Mesothelial cell of epicardium (in vitro differentiated cells): ENCODE data around the gene TSEN15. TPM values are rescaled to one million over a fixed set of nuclear protein-coding genes. Genes with fewer than 3 reads are reported as not detected.
A peak's percentile ranks its signal among the peaks of the same experiment; 100 is the strongest.

Experiments used
- DNase-seq, 2 experiments: peaks; one replicate each; pipeline ENCODE4 v3.0.0; 2021; ENCODE audit warnings: low spot score in 2 of 2; ENCODE audit not compliant: unreplicated experiment in 2 of 2
- H3K27ac Mint-ChIP-seq: 2 replicates; pipeline ENCODE4 v1.8.0; 2021; ENCODE audit warnings: mixed read lengths
- H3K27me3 Mint-ChIP-seq: 2 replicates; pipeline ENCODE4 v1.8.0; 2021; ENCODE audit warnings: low read depth, mixed read lengths
- H3K36me3 Mint-ChIP-seq: 2 replicates; pipeline ENCODE4 v1.8.0; 2021; ENCODE audit warnings: mixed read lengths
- H3K4me1 Mint-ChIP-seq: 2 replicates; pipeline ENCODE4 v1.8.0; 2021; ENCODE audit warnings: mixed read lengths
- H3K4me3 Mint-ChIP-seq: 2 replicates; pipeline ENCODE4 v1.8.0; 2021; ENCODE audit warnings: mild to moderate bottlenecking, moderate library complexity, mixed read lengths
- H3K9me3 Mint-ChIP-seq: 2 replicates; pipeline ENCODE4 v1.8.0; 2021; ENCODE audit warnings: mixed read lengths
- total RNA-seq: library from RNA; stranded (reverse); gene quantifications from 3 replicates; pipeline ENCODE4 v1.2.1, GENCODE V29; 2021
- TF ChIP-seq, protein P1 (sequence below): fragments of 200-600 bp; sonication (generic); IDR thresholded peaks from one replicate; pipeline ENCODE4 v1.5.0; 2021; ENCODE audit warnings: antibody characterized with exemption; ENCODE audit not compliant: unreplicated experiment

Gene TSEN15
- total RNA-seq = 28.7 to 32.8 TPM (median 31.4 TPM) in 3 replicates

DNA sequence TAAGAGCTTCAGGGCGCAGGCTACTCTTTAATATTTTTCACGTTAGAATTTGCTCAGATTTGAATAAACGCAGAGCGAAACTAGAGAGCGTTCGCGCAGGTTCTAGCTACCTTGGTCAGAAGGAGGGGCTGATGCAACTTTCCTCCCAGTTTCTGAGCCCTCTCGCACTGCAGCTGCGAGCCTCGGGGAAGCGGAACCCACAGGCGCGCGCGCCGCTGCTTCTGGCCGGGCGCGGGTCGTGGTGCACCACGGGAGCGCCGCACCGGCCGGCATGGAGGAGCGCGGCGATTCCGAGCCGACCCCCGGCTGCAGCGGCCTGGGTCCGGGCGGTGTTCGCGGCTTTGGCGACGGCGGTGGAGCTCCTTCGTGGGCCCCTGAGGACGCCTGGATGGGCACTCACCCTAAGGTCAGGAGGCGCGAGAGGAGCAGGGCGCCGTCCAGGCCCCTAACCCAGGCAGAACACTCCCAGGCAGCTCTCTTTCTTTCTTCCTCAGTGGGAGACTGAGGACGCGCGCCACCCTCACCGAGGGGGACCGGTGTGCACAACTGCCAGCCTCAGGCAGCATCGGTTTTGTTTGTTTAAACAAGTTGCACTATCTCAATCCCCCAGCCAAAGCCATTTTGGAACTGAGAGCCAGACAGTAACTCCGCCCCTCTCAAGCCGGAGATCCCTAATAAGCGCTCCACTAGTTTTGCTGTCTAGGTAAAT is at the start of gene TSEN15:
Gene TSEN15 (plus strand): TSS at position 246 of the 709 bp plus-strand sequence. CDS start 26 bp downstream, at position 272.
- peak; percentile 56 to 81 for DNase-seq
- H3K27me3 Mint-ChIP-seq = peaks cover 1% of the 10 kb centered on the region
- H3K4me3 Mint-ChIP-seq = peak within 1 kb of the TSS; percentile 99
- H3K9me3 Mint-ChIP-seq = no peaks in the 10 kb centered on the region
- peak within 1 kb of the TSS; percentile 99 for H3K27ac Mint-ChIP-seq
- H3K36me3 Mint-ChIP-seq = peaks cover 12% of the 10 kb centered on the region
- TF ChIP-seq, protein P1, sequence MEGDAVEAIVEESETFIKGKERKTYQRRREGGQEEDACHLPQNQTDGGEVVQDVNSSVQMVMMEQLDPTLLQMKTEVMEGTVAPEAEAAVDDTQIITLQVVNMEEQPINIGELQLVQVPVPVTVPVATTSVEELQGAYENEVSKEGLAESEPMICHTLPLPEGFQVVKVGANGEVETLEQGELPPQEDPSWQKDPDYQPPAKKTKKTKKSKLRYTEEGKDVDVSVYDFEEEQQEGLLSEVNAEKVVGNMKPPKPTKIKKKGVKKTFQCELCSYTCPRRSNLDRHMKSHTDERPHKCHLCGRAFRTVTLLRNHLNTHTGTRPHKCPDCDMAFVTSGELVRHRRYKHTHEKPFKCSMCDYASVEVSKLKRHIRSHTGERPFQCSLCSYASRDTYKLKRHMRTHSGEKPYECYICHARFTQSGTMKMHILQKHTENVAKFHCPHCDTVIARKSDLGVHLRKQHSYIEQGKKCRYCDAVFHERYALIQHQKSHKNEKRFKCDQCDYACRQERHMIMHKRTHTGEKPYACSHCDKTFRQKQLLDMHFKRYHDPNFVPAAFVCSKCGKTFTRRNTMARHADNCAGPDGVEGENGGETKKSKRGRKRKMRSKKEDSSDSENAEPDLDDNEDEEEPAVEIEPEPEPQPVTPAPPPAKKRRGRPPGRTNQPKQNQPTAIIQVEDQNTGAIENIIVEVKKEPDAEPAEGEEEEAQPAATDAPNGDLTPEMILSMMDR = no peak
- peaks cover 33% of the 10 kb centered on the region for H3K4me1 Mint-ChIP-seq

DNA sequence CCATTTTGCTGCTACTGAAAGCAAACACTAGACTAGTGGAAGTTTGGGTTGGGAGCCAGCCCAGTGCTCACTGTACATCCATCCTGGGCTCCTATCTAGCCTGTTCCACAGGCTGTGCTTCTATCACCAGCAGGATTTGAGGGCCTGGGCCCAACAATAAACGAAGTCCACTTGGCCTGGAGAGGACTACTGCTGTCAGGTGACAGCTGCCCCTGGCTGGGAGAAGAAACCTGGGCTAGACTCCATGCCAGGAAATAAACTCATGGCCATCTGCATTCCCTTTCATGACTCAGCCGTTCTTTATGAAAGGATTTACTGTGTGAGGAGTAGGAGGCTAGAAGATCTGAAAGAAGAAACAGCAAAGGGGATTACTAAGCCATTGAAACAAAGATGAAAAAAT is 49.5 kb upstream of the TSEN15 start:
- TF ChIP-seq, protein P1 = no peak
- peak overlapping the region; percentile 68 for H3K27ac Mint-ChIP-seq
- no peaks in the 10 kb centered on the region for H3K27me3 Mint-ChIP-seq
- peaks cover 14% of the 10 kb centered on the region for H3K4me1 Mint-ChIP-seq
- H3K36me3 Mint-ChIP-seq = peaks cover 2% of the 10 kb centered on the region
- no peak overlapping the region for H3K4me3 Mint-ChIP-seq
- no peak for DNase-seq
- peaks cover 5% of the 10 kb centered on the region for H3K9me3 Mint-ChIP-seq

DNA sequence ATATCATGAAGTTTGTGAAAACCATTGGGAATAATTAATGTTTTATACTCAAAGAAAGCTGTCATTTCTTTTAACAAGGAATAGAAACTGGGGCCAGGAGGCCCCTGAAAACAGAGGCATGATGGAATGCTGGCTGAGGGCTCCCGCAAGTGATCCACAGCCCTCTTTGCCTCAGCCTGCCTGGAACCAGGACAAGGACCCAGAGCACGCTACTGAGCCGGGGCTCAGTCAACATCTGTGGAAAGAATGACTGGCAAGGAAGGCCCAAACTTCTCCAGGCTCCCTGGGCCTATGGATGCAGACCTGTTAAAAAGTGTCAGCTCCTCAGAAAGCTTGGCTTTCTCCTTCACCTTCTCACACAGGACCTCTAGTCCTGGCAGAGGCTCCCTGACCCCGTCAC is 46.6 kb upstream of the TSEN15 start:
- no peak overlapping the region for H3K27ac Mint-ChIP-seq
- no peak for DNase-seq
- TF ChIP-seq, protein P1 = no peak
- peaks cover 5% of the 10 kb centered on the region for H3K4me1 Mint-ChIP-seq
- peaks cover 5% of the 10 kb centered on the region for H3K9me3 Mint-ChIP-seq
- H3K4me3 Mint-ChIP-seq = no peak overlapping the region
- peaks cover 2% of the 10 kb centered on the region for H3K36me3 Mint-ChIP-seq
- no peaks in the 10 kb centered on the region for H3K27me3 Mint-ChIP-seq

DNA sequence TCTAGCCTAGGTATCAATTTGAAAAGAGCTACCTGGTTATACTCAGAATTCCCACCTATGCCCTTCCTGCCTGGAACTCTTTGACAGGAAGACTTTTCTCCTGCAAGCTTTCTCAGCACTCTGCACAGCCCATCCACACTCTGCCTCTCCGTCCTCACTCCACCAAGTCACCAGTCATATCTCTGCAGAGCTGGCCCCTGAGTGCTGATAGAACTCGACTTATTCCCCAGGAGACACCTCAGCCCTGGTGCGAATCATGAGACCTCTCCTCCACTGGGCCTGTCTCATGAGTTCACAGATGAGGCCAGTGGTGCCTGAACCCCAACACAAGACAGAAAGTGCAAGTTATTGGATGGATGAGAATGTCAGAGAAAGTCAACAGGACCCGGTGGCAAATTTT is 46.0 kb upstream of the TSEN15 start:
- H3K36me3 Mint-ChIP-seq = peaks cover 2% of the 10 kb centered on the region
- H3K27me3 Mint-ChIP-seq = no peaks in the 10 kb centered on the region
- no peak for DNase-seq
- no peak overlapping the region for H3K4me3 Mint-ChIP-seq
- peaks cover 5% of the 10 kb centered on the region for H3K4me1 Mint-ChIP-seq
- TF ChIP-seq, protein P1 = no peak
- no peak overlapping the region for H3K27ac Mint-ChIP-seq
- peaks cover 5% of the 10 kb centered on the region for H3K9me3 Mint-ChIP-seq

DNA sequence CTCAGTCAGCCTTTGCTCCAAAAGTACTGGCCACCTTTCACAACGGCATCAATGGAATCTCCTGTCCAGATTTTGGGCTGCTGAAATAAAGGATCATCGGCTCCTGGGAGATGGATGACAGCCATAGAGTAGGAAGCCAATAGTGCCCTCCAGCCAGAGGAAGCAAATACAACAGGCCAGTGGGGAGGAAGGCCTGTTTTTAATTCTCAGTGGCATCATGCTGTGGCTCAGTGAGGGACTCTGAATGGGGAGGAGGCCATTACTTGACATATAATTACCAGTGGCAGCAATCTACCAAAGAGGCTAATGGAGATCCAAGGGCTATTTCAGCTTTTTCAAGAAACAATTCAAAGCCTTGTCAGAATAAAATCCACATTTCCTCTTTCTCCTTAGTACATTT is 40.7 kb upstream of the TSEN15 start:
- H3K27ac Mint-ChIP-seq = no peak overlapping the region
- H3K27me3 Mint-ChIP-seq = no peaks in the 10 kb centered on the region
- H3K36me3 Mint-ChIP-seq = no peaks in the 10 kb centered on the region
- no peak overlapping the region for H3K4me3 Mint-ChIP-seq
- H3K9me3 Mint-ChIP-seq = peaks cover 15% of the 10 kb centered on the region
- no peaks in the 10 kb centered on the region for H3K4me1 Mint-ChIP-seq
- TF ChIP-seq, protein P1 = no peak
- no peak for DNase-seq
